Erythroblast (primary cell): Measurements from ENCODE around the gene VPS36.
A peak's percentile ranks its signal among the peaks of the same experiment; 100 is the strongest.
"Not testable (repeated sequence)": the region's sequence is repeated elsewhere in the genome, so short reads cannot be mapped to it uniquely, and the experiment has no call there.

Source experiments
- DNase-seq, 2 experiments: peaks; one replicate each; lab custom pipeline; 2025; lab: John Stamatoyannopoulos, UW
- GATA1 ChIP-seq: IDR thresholded peaks from 2 replicates; pipeline ENCODE4 v1.6.1; 2011; ENCODE audit warnings: low read depth, mild to moderate bottlenecking, control low read depth, low read length, moderate library complexity
- POLR2A ChIP-seq: IDR thresholded peaks from 2 replicates; pipeline ENCODE4 v1.6.1; 2011; ENCODE audit warnings: mild to moderate bottlenecking, low read length

VPS36 gene

GRCh38 chr13:52450012-52450792, at the start of gene VPS36:
Gene VPS36 (minus strand): TSS chr13:52450634. CDS start chr13:52450594, 40 bp downstream.
- peak; percentile 96 to 99 for DNase-seq
- peak; percentile 92 for TF ChIP-seq POLR2A
- no peak for TF ChIP-seq GATA1

- not testable (repeated sequence) for DNase-seq
These were observed 47.5 kb upstream of the VPS36 start for GRCh38 chr13:52497979-52498378.

GRCh38 chr13:52494241-52494640, 43.8 kb upstream of the VPS36 start:
- DNase-seq, result not testable (repeated sequence)

GRCh38 chr13:52491015-52491414, 40.6 kb upstream of the VPS36 start:
- DNase-seq, result not testable (repeated sequence)

- DNase-seq, result not testable (repeated sequence)
These were observed 38.3 kb upstream of the VPS36 start for GRCh38 chr13:52488763-52489162.

GRCh38 chr13:52487078-52487477, 36.6 kb upstream of the VPS36 start:
- DNase-seq, result not testable (repeated sequence)

GRCh38 chr13:52480677-52481428, 30.4 kb upstream of the VPS36 start:
- DNase-seq, result not testable (repeated sequence)

- not testable (repeated sequence) for DNase-seq
These were observed 18.1 kb upstream of the VPS36 start for GRCh38 chr13:52468487-52468886.

GRCh38 chr13:52463526-52463925, 13.1 kb upstream of the VPS36 start:
- no peak for TF ChIP-seq POLR2A
- TF ChIP-seq GATA1, result no peak
- no peak for DNase-seq

- no peak for DNase-seq
- TF ChIP-seq GATA1 (no peak), POLR2A (no peak)
These were observed 10.8 kb upstream of the VPS36 start for GRCh38 chr13:52461265-52461664.

GRCh38 chr13:52459668-52460067, 9.2 kb upstream of the VPS36 start:
- TF ChIP-seq GATA1 (no peak), POLR2A (no peak)
- DNase-seq, result peak; percentile 23 to 71

GRCh38 chr13:52455677-52456041, 5.2 kb upstream of the VPS36 start:
- DNase-seq, result peak; percentile 82 to 90
- no peak for TF ChIP-seq POLR2A
- TF ChIP-seq GATA1, result no peak

GRCh38 chr13:52454820-52455676, 4.6 kb upstream of the VPS36 start, which contains the start of gene CKAP2:
Gene CKAP2 (plus strand): TSS chr13:52455478. CDS start chr13:52455557, 79 bp downstream.
- peak; percentile 99 for TF ChIP-seq POLR2A
- TF ChIP-seq GATA1, result no peak
- peak; percentile 96 to 98 for DNase-seq

GRCh38 chr13:52454459-52454819, 4.0 kb upstream of the VPS36 start:
- DNase-seq, result peak; percentile 64 to 80
- no peak for TF ChIP-seq GATA1
- TF ChIP-seq POLR2A, result no peak
